HFF-Myc (cell line): ENCODE data around the gene TANC1.
"Not testable (repeated sequence)": the region's sequence is repeated elsewhere in the genome, so short reads cannot be mapped to it uniquely, and the experiment has no call there.

Experiments used
- DNase-seq: peaks from one replicate; pipeline ENCODE4 v3.0.0-alpha.2; 2011; ENCODE audit warnings: low read depth; ENCODE audit errors: extremely low read depth
- H3K4me3 ChIP-seq: replicated peaks from 2 replicates; pipeline ENCODE4 v1.5.1; 2011; ENCODE audit warnings: low read depth, mild to moderate bottlenecking, control low read depth, low read length
- CTCF ChIP-seq: IDR thresholded peaks from 2 replicates; pipeline ENCODE4 v1.5.1; 2012; ENCODE audit warnings: mild to moderate bottlenecking, low read depth, low read length, control low read depth; ENCODE audit errors: missing control alignments

The TANC1 gene

GRCh38 chr2:159136391-159136790, 168.0 kb downstream of the TANC1 start:
- no peak for DNase-seq
- no peak overlapping the region for H3K4me3 ChIP-seq
- TF ChIP-seq CTCF: no peak

GRCh38 chr2:159137511-159138241, 169.2 kb downstream of the TANC1 start:
- no peak for TF ChIP-seq CTCF
- H3K4me3 ChIP-seq: no peak overlapping the region
- DNase-seq: no peak

- no peak for DNase-seq
- no peak overlapping the region for H3K4me3 ChIP-seq
- TF ChIP-seq CTCF: no peak
Observed at GRCh38 chr2:159138642-159139182, 170.3 kb downstream of the TANC1 start.

GRCh38 chr2:159139216-159139933, 170.9 kb downstream of the TANC1 start:
- no peak for TF ChIP-seq CTCF
- H3K4me3 ChIP-seq: no peak overlapping the region
- DNase-seq: no peak

GRCh38 chr2:159140070-159140769, 171.8 kb downstream of the TANC1 start:
- peak; percentile 76 for DNase-seq
- H3K4me3 ChIP-seq: no peak overlapping the region
- no peak for TF ChIP-seq CTCF

GRCh38 chr2:159140821-159141220, 172.4 kb downstream of the TANC1 start:
- H3K4me3 ChIP-seq, DNase-seq: not testable (repeated sequence)
